PFSK-1 (cell line): ENCODE measurements around the gene MCL1.

Experiments used
- FOXP2 ChIP-seq: optimal IDR thresholded peaks from 2 replicates; pipeline ENCODE3; 2011; ENCODE audit warnings: borderline replicate concordance, control low read depth, inconsistent platforms; ENCODE audit not compliant: insufficient read depth; ENCODE audit errors: extremely low read length, extremely low read depth
- POLR2AphosphoS5 ChIP-seq: IDR thresholded peaks from 2 replicates; pipeline ENCODE4 v1.6.1; 2012; ENCODE audit warnings: low read depth, mild to moderate bottlenecking, control low read depth, low read length, moderate library complexity
- REST ChIP-seq, 2 experiments: IDR thresholded peaks; 2 replicates each; pipeline versions ENCODE4 v1.6.1 to v1.8.0; 2011 to 2012; ENCODE audit warnings: low read depth in 2 of 2, low read length in 2 of 2, control low read depth in 1 of 2, inconsistent platforms in 1 of 2, mild to moderate bottlenecking in 1 of 2, moderate library complexity in 1 of 2; ENCODE audit not compliant: insufficient read depth in 1 of 2
- SIN3A ChIP-seq: IDR thresholded peaks from 2 replicates; pipeline ENCODE4 v1.6.1; 2012; ENCODE audit warnings: mild to moderate bottlenecking, low read length, moderate library complexity, borderline replicate concordance; ENCODE audit not compliant: insufficient read depth
- TAF1 ChIP-seq: IDR thresholded peaks from 2 replicates; pipeline ENCODE4 v1.6.1; 2012; ENCODE audit warnings: low read length, control low read depth, borderline replicate concordance; ENCODE audit not compliant: insufficient read depth

DNA sequence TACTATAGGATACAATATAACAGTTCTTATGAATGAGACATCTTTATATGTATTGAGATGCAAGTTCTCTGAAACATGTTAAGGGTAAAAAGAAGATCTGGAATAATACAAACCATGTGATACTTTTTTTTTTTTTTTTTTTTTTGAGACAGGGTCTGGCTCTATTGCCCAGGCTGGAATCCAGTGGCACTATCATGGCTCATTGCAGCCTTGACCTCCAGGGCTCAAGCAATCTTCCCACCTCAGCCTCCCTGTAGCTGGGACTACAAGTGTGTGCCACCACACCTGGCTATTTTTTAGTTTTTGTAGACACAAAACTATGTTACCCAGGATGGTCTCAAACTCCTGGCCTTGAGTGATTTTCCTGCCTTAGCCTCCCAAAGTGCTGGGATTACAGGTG, 22.1 kb upstream of the MCL1 start:
- no peak for TF ChIP-seq POLR2AphosphoS5
- no peak for TF ChIP-seq REST (IDR thresholded peaks at IDR 0.05; ENCODE audit: insufficient read depth in 1 of 2, low read depth in 2 of 2, low read length in 2 of 2)
- TF ChIP-seq SIN3A: no peak
- TF ChIP-seq TAF1: no peak
- no peak for TF ChIP-seq FOXP2
